VCaP (cell line): ENCODE results near the gene EIF2B5.
A peak's percentile ranks its signal among the peaks of the same experiment; 100 is the strongest.

Experiments used
- H3K27ac ChIP-seq: fragments of 450-650 bp; 2 replicates; pipeline ENCODE4 v1.5.1; 2017
- TF ChIP-seq, protein P1 (sequence below): fragments of 450-650 bp; conservative IDR thresholded peaks from 2 replicates; pipeline ENCODE4 v1.5.1; 2017; ENCODE audit warnings: mild to moderate bottlenecking, moderate library complexity

EIF2B5 gene

DNA sequence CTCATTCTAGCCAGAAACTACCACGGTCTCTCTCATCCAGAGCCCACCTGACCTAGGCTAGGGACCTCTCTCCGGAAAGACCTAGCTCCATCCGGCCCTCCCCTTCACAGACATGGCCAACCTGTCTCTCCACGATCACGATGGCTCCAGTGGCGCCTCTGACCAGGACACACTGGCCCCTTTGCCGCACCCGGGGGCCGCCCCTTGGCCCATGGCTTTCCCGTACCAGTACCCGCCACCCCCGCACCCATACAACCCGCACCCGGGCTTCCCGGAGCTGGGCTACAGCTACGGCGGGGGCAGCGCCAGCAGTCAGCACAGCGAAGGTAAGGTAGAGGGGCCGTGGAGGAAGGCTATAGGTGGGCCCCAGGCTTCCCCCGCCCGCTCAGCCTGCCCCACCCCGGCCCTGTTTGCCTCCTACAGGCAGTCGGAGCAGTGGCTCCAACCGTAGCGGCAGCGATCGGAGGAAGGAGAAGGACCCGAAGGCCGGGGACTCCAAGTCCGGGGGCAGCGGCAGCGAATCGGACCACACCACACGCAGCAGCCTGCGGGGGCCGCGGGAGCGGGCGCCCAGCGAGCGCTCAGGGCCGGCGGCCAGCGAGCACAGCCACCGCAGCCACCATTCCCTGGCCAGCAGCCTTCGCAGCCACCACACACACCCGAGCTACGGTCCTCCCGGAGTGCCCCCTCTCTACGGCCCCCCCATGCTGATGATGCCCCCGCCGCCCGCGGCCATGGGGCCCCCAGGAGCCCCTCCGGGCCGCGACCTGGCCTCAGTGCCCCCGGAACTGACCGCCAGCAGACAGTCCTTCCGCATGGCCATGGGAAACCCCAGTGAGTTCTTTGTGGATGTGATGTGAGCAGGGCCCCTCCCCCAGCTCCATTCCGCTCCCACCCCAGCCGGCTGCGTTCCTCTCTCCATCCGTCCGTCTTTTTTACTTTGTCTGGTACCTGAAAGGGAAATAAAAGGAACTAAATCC is 35.0 kb downstream of the EIF2B5 start:
- TF ChIP-seq, protein P1, sequence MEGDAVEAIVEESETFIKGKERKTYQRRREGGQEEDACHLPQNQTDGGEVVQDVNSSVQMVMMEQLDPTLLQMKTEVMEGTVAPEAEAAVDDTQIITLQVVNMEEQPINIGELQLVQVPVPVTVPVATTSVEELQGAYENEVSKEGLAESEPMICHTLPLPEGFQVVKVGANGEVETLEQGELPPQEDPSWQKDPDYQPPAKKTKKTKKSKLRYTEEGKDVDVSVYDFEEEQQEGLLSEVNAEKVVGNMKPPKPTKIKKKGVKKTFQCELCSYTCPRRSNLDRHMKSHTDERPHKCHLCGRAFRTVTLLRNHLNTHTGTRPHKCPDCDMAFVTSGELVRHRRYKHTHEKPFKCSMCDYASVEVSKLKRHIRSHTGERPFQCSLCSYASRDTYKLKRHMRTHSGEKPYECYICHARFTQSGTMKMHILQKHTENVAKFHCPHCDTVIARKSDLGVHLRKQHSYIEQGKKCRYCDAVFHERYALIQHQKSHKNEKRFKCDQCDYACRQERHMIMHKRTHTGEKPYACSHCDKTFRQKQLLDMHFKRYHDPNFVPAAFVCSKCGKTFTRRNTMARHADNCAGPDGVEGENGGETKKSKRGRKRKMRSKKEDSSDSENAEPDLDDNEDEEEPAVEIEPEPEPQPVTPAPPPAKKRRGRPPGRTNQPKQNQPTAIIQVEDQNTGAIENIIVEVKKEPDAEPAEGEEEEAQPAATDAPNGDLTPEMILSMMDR, result no peak
- no peak overlapping the region for H3K27ac ChIP-seq

DNA sequence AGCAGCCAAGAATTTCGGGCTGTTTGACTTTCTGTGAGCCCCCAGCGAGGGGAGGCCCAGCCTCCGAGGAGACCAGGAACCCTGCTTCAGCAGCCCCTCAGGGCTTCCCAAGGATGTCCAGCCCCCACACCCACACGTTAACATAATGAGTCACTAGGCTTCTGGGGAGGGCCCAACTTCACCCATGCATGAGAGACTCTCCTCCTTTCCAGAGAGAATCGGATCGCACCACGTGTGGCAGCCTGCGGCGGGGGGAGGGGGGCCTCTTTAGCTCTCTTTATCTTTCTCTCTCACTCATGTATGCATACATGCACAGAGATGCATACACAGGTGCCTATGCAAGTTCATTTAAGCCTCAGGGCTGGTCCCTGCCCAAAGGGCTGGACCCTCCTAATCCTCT is 36.4 kb downstream of the EIF2B5 start:
- TF ChIP-seq, protein P1, result no peak
- no peak overlapping the region for H3K27ac ChIP-seq

DNA sequence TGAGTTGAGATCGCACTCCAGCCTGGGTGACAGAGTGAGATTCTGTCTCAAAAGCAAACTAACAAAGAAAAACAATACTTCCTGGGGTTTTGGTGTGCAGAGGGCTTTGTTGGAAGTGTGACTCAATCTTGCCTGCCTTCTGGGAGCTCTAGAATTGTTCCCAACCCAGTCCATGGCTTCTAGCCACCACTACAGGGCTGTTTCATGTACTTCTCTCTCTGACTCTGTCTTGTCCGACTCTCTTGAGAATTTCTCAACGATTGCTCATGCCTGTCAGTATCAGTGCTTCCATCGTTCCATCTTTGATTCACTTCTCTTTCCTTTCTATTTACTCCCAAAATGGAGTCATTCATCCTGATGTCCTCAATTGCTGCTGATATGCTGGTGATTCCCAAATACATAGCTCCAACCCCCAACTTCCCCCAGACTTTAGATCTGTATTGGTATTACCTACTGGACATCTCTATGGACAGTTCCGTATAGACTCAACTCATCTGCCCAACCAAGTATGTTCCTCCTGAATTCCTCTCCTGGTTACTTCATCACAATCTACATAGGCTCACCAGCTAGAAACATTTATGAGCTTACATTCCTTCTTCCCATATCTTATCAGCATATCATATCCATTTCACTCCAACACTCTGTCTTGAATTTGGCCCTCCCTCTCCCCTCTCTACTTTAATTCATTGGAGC is 37.7 kb downstream of the EIF2B5 start:
- TF ChIP-seq, protein P1, result no peak
- no peak overlapping the region; the same call in 1 of the 2 replicates for H3K27ac ChIP-seq

DNA sequence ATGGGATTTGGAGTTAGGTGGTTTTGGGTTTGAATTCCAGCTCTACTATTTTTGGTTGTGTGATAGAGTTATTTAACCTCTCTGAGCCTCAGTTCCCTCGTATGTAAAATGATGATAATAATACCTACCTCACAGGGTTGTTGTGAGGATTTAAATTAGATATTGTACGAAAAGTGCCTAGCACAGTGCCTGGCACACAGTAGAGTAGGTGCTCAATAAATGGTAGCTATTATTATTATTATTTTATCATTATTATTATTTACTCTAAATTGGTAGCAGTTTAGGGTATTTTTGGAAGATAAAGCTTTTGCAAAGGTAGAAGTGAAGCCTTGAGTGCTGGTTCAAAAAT is 38.2 kb downstream of the EIF2B5 start:
- TF ChIP-seq, protein P1, result no peak
- no peak overlapping the region; the same call in 1 of the 2 replicates for H3K27ac ChIP-seq

DNA sequence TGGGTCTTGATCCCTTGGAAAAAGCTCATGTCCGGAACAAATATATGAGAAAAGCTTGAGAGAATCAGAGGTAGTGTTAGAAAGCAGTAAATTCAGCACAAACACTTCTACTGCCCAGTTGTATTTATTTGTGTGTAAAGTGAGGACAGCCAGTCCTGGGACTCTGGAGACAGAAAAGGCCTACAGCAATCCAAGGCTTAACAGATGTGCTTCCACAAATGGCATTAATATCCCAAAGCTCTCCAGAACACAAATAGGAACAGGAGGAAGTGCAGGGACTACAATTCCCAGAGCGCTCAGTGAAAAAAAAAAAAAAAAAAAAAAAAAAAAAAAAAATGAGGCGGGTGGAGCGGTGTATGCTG is 39.1 kb downstream of the EIF2B5 start:
- TF ChIP-seq, protein P1, result no peak
- peak overlapping the region; percentile 87 for H3K27ac ChIP-seq

DNA sequence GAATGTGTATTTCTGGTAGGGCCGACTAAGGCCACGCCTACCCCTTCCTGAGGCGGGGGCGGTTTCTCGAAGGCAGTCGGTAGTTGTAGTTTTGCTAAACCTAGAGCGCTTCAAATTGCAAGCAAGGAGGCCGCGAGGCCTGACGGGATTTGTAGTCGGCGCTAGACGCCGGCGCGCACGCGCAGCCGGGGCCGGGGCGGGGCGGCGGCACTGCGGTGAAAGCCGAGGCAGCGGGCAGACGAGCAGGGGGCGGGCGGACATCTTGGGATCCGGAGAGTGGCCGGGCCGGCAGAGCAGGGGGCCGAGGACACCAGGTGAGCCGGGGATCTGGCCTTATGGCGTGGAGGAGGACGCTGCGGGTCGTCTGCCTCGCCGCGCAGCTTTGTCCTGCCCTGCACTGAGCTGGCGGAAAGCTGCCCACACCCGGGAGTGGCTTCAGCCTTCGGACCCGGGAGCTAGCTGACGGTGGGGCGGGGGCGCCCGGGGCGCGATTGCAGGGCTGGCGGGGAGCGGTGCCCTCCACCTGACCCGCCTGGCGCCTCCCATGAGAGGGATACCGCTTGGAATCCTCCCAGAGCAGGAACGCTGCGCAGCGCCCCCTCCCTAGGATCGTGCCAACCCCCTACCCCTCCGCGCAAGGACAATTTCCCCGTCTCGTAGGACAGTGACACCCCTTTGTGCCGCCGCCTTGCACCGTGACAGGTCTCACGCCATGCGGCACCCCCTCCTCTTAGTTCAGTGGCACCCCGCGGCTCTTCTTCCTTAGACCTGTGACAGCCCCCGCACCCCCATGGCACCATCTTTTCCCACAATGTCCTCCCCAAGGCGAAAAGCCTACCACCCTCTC is 39.7 kb downstream of the EIF2B5 start, which contains the start of gene AP2M1:
AP2M1 (plus strand) TSS at position 210 of the 847 bp plus-strand sequence. CDS start 2,139 bp downstream, outside the sequence.
- TF ChIP-seq, protein P1, result no peak
- peak within 1 kb of the TSS; percentile 87 for H3K27ac ChIP-seq
